ENCODE data around the gene FBXW10B.
"Not testable (repeated sequence)": the region's sequence is repeated elsewhere in the genome, so short reads cannot be mapped to it uniquely, and the experiment has no call there.

Gene FBXW10B

DNA sequence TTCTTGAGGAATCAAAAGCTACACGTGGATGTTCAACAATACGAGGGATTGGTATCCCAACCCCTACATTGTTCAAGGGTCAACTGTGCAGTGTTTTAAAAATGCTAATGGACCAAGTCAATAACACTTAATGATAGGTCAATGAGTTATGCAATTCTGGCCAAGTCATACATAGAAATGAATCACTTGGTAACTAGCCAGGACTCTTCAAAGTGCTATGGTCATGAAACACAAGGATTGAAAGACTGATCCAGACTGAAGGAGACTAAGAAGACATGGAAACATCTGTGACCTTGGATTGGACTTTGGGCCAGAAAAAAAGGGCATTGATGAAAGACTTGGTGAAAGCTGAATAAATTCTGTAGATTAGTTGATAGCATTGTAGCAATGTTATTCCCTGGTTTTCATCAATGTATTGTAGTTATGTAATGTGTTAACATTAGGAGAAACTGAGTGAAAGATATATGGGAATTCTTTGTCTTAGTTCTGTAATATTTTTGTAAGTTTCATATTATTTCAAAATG, 11.5 kb upstream of the FBXW10B start:
- not testable (repeated sequence) for DNase-seq (ENCODE audit: low spot score)

DNA sequence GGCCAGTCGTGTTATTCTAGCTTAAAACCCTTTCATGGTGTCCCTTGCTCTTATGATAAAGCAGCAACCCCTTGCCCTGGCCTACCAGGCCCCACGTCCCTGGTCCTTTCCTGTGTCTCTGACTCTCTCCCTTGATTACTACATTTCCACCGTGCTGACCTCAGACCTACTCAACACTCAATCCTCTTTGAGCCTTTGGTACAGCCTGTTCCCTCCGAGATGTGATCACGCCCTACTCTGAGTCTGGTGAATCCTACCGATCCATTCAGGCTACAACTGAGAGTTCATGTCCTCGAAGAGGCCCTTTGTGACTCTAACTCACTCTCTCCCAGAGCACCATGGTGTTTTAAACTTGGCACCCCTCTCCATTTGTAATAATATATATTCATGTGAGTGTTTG, 10.5 kb upstream of the FBXW10B start:
- DNase-seq (ENCODE audit: low spot score): not testable (repeated sequence)

DNA sequence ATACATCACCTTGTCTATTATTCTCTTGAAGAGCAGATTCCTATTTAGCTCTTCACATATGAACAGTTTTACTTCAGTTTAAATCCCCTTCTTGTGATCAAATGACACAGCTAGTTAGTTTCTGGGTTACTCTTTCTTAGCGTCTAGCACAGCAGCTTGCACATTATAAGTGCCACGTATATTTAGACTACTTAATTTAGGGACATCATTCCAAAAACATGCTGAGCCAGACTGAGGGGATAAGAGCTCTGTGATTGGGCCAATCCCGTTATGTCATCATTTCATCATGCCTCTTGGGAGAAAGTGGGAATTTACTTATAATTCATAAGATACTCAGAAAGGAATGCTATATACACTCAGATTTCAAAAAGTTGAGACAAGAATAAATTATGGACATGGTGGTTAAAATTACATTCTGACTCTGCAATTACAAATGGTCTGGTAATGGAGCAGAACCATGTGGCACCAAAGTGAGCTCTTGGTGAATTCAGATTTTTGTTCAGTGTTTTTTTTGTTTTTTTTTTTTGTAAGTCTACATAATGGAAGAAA, 4.2 kb upstream of the FBXW10B start:
- not testable (repeated sequence) for DNase-seq (ENCODE audit: low spot score)

DNA sequence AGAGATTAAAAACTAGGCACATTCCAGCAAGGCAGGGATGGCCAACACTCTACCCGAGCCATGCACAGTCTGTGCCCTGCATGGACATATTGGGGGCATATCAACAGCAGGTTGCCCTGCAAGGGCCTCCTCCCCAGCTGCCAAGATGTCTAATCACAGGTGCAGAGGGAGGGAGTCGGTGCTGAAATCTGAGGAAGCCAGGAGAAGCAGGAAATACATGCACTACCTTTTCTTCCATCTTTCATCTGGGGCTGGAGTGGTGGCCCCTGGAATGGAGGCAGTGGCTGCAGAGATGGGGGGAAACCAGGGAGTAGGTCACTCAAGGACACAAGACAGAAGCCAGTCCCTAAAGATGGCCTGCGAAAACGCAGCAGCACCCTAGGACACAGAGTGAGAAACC, 3.8 kb upstream of the FBXW10B start:
- not testable (repeated sequence) for DNase-seq (ENCODE audit: low spot score)

DNA sequence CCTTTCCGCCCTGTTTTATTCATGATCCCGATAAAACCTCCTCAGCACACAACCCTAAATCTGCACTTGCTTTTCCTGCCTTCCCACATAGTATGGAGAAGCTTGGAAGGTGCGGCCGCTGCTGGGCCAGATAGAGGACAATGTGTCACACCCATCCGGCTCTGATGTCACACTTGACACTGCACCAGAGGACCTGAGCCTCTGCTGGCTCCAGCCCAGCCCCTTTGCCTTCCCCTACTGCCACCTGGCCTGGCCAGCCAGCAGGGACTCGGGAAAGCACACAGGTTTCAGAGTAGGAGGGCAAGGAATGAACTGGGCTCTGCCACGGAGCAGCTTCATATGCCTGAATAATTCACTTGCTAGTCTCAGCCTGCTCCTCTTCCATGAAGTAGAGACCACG, 2.6 kb upstream of the FBXW10B start:
- not testable (repeated sequence) for DNase-seq (ENCODE audit: low spot score)

DNA sequence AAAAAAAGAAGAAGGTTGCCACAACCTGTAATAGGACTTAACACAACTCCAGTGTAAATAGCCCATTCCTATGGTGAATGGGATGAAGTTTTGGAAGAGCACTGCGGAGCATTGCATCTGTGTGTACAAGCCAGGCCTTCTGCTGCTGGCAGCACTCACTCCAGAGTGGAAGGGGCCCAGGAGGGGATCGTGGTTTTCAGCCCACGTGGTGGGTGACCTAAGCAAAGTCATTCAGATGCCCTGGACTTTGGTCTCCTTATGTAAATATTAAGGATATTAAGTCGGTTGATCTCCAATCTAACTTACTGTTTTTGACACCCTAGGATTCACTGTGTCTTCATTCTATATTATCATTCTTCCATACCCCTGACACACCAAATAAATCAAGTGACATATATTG, 2.7 kb downstream of the FBXW10B start:
- DNase-seq (ENCODE audit: low spot score): not testable (repeated sequence)

DNA sequence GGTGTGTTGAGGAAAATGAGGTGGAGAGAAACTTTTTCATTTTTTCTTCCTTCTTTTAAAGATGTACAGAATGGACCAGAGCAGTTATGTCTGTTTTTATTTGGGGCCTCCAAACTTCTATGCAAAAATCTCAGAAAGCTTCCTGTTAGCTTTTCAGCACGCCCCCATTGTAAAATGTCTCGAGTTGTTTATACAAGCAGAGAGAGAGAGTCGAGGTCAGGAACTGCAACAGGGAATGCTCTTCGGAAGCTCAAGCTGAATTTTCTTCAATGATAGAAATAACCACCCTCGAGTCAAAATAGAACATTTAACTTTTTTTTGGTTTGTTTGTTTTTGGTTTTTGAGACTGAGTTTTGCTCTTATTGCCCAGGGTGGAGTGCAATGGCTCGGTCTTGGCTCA, 3.7 kb downstream of the FBXW10B start:
- not testable (repeated sequence) for DNase-seq (ENCODE audit: low spot score)

DNA sequence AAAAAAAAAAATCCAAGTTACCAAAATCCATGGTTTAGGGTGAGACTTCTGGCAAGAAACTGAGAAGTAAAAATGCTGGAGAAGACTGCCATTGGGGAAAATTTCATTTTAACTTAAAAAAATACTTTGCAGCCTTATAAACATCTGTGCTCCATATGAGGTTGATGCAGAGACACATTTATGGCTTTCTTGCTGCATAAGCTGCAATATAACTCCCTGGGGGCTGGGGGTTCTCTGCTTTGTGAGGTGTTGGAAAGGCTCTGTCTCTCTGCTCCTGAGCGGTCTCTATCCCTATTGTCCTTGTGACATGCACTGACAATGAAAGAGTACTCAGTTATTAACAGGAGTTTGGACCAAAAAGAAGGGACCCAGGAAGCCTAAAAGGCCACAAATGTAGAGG, 6.4 kb downstream of the FBXW10B start:
- DNase-seq (ENCODE audit: low spot score): not testable (repeated sequence)

DNA sequence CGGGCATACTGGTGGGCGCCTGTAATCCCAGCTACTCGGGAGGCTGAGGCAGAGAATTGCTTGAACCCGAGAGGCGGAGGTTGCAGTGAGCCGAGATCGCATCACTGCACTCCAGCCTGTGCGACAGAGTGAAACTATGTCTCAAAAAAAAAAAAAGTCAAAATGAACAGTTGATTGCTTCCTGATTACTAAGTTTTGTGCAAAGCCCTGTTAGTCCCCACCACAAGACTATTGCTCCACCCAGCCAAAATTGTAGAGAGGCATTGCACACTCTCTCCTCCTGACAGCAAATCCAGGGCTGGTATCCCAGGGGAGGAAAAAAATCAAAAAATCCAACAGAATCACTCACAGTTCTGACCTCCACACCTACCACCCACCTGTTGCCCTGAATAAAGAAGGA, 26.5 kb downstream of the FBXW10B start:
- DNase-seq (ENCODE audit: low spot score): not testable (repeated sequence)

DNA sequence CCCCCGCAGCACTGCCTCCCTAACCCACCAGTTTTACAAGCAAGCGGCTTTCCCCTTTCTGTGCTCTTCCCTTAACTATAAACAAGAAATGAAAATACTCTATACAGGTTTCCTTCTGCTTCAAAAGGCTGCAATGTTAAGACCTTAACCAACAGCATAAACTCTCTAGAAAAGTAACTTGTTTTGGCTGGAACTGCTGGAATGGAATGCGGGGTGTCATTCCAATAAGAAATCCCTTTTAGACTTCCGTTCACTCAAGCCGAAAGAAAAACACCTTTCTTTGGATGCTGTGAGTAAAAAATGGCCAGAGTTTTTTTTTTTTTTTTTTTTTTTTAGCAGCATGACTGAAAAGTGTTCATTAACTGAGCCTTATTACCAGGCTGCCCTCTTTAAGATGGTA, 27.5 kb downstream of the FBXW10B start:
- not testable (repeated sequence) for DNase-seq (ENCODE audit: low spot score)

DNA sequence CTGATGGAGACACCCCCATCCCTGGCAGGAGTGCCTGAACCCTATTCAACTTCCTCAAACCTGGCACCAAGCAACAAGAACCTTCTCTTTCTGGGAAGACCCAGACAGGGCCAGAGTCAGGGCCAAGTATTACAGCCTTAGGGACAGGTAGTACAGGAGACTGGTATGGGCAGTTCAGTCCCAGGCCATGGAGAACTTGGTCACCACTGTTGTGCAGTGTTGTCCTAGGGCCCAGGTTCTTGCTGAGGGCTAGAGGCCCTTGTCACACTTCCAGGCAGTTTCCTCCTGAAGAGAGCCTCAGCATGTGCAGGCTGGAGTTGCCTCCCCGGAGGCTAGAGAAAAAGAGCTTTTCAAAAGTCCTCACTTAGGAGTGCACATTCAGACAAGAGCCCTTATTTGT, 28.7 kb downstream of the FBXW10B start:
- not testable (repeated sequence) for DNase-seq (ENCODE audit: low spot score)

DNA sequence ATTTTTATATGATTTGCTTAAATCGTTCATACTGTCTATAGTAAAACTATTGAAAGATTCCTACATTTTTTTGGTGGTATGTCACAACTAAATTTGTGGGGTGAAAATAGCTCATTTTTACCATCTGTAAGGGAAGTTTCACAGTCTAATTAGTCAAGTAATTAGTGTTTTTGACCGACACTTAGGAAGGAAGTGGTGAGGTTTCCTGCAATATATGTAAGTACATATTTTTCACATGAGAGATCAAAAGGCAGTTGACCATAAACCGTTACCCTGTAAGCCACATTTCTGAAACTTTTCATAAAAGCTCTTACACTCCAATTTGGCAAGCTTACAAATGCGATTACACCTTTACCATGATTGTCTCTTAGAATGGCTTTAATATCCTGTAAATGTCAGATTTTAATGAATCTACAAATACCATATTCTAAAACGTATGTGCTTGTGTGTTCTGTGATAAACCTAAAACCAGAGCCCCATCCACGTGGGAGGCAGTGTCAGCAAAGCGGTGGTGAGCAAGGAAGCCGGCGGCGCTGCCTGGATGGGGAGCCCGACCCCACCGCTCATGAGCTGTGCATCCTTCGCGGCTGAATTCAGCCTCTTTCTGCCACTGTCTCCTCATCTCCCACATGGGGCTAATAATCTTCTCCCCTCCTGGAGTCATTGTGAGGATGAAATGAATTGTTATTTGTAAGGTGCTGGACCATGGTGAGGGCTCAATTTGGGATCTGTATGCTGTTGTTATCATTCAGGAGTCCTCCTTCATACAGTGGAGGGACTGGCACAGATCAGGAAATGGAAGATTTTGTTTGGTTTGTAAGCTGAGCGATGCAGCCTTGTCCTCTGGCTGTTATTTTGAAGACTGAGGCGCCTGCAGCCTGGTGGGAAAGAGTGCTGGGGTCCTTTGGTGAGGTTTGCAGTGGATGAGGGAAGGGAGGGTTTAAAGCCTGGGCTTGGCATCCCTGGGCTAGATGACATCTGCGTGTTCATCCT, 29.7 kb downstream of the FBXW10B start:
- DNase-seq (ENCODE audit: low spot score): not testable (repeated sequence)

DNA sequence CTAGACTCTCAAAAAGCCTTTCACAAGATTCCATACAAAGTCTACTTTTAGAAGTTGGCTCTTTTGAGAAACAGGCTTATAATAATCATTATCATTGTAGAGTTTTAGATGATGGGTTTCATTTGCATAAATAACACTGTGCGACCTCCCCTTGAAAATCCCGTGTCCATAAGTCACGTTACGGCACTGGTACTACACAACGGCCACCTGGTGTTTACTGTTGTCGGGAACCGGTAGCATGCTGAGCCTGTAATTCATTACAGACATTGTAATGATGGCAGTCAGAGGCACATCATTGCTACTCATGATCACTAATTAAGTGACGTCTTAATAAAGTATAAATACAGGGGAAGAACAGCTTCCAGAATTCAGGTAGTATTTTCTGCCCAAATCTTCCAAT, 31.5 kb downstream of the FBXW10B start:
- DNase-seq (ENCODE audit: low spot score): not testable (repeated sequence)

DNA sequence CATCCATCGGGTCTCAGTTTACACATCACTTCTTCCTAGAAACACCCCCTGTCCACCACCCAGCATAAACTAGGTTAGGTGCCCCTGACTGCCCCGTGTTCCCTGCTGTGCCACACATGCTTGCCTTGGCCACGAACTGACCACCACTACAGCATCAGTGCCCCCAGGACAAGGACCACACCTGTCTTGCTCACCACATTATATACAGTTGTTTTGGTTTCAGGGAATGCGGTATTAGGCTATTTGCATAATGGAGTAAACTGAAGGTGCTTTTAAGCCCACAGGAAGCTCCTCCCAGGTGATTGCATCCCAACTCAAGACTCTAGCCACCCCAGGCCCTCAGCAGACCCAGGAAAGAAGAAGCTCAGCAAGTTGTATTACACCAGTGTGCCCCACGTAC, 36.2 kb downstream of the FBXW10B start:
- DNase-seq (ENCODE audit: low spot score): not testable (repeated sequence)

DNA sequence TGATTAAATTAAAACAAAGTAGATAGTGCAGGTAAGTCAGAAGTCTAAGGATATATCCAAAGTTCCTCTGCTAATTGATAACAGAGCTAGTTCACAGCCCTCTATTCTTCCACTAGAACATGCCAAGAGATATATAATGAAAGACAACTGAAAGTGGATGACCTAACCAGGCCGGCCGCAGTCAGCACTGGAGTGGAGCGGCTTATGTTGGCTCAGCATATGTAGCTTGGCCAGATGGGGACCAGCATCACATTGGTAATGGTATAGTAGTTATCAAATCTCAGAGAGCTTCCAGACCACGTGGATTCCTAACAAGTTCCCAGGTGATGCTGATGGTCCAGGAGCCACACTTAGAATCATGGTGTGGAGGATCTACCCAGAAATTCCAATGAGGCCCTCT, 38.0 kb downstream of the FBXW10B start:
- DNase-seq (ENCODE audit: low spot score): not testable (repeated sequence)

DNA sequence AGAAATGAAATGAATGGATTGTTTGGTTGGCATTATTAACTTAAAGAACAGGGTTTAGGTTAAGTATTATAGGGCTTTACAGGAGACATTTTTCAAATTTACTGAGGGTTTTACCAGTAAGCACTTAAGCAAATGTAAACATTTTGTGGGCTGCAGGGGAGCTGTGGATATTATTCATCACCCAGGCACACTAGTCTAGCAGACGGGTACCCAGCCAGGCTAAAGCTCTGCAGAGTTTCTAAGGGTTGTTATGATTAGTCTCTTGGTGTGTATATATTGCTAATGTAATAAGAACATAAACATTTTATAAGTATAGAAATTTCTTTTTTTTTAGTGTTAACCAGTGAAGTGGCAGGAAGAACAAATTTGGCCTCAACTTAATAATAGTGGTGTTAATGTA, 42.7 kb downstream of the FBXW10B start:
- DNase-seq (ENCODE audit: low spot score): not testable (repeated sequence)

DNA sequence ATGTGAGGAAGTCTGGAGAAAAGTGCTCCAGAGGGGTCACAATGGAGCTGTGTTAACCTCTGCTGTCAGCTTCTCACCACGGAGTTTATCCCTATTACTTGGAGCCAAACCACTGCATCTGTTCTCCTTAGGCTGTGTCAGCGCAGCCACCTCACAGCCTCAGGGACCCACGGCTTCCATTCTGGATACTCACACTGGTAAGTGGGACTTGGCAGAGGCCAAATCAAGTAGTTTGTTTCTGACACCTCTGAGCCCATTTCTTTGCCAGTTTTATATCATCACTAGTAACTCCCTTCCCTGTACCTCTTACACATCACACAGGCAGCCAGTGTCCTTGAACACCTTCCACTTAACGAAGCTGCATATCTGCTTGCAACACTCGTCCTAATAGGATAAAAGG, 44.8 kb downstream of the FBXW10B start:
- not testable (repeated sequence) for DNase-seq (ENCODE audit: low spot score)

DNA sequence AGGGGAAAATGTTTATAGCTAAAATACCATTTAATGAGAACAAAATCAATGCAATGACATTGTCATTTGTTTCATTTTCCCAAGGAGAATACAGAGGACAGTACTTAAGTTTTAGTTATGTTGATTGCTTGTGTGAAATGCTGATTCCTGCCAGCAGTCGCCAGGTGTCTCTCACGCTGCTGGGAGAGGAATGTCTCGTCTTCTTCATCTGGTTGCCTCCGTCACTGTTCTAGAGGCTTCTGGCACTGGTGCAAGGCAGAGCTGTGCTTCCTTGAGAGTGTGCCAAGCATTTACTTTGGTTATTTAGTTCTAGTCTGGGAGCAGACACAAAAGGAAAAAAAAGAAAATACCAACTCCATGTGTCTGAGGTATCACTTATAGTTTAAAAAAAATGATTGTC, 45.6 kb downstream of the FBXW10B start:
- DNase-seq (ENCODE audit: low spot score): not testable (repeated sequence)
